Activated T-cell treated with anti-CD3 and anti-CD28 coated beads for 4 hours (primary cell): ENCODE data around the gene PTPN1.
"Not testable (repeated sequence)": the region's sequence is repeated elsewhere in the genome, so short reads cannot be mapped to it uniquely, and the experiment has no call there.

ENCODE experiments used
- DNase-seq: peaks from one replicate; pipeline ENCODE4 v3.0.0-alpha.2; 2020

Gene PTPN1

DNA sequence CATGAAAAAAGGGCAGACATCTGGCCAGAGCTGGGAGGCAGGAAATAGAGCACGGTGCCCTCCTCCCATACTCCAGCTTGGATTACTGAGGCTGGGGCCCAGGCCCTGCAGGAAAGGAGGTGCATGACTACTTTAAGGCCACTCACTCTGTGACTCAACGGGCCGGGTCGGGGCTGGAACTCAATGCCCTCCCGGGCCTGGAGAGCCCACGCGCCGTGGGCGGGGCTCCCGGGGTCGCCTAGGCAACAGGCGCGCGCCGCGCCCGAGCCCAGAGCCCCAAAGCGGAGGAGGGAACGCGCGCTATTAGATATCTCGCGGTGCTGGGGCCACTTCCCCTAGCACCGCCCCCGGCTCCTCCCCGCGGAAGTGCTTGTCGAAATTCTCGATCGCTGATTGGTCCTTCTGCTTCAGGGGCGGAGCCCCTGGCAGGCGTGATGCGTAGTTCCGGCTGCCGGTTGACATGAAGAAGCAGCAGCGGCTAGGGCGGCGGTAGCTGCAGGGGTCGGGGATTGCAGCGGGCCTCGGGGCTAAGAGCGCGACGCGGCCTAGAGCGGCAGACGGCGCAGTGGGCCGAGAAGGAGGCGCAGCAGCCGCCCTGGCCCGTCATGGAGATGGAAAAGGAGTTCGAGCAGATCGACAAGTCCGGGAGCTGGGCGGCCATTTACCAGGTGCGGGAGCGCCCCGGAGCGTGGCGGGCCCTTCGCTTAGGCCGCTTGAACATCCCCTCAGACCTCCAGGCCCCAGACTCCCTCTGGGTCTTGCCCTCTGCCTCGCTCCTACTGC is at the start of gene PTPN1:
PTPN1 (plus strand) TSS at position 461 of the 783 bp plus-strand sequence; CDS start at position 606, 145 bp downstream.
- DNase-seq, result peak; percentile 98

DNA sequence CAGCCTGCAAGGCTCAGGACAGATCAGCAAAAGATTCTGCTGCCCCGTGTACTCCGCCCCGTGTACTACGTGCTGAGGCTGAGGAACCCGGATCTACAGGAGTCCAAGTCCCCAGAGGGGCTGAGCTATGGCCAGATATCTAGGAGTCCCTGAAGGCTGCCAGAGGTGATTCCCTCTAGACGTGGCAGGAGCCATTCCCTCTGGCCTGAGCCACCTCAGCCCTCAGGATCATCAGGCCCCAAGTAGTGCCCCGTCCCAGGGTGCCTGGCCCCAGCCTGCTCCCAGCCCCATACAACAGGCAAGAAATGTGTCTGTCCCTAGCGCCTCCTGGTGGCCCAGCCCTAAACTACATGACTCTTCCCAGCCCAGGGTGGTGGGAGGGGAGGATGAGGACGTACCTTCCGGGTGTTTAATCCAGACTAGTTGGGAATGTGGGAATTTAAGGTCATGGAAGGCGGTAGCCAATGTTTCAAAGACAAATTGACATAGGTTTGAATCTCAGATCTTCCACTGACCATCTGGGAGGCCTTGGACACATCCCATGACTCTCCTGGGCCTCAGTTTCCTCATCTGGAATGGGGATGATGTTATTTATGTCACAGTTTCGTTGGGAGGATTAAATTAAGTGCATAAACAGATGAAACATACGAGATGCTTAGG is 49.4 kb upstream of the PTPN1 start:
- DNase-seq, result peak; percentile 73

DNA sequence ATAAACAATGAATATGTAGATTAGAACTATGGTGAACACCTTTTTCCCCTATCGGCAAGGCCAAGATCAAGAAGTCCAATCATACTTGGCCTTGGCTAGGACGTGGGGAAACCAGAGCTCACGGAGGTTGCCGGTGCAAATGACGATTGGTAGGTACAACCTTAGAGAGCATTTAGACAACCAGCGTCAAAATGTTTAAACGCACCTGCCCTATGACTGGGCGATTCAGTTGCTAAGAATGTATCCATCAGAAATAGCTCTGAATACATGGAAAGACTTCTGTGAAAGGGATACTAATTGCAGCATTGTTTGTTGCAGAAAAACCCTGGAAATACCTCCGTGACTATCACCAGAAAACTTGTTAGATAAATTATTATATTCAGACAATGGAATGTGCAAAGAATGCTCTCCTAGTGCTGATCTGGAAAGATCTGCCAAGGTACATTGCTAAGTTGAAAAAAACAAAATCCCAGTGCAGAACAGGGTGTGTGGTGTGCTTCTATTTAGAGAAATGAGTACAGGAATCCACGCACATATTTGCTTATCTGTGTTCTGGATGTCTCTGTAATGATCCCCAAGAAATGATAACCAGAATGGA is 48.0 kb upstream of the PTPN1 start:
- DNase-seq, result no peak

DNA sequence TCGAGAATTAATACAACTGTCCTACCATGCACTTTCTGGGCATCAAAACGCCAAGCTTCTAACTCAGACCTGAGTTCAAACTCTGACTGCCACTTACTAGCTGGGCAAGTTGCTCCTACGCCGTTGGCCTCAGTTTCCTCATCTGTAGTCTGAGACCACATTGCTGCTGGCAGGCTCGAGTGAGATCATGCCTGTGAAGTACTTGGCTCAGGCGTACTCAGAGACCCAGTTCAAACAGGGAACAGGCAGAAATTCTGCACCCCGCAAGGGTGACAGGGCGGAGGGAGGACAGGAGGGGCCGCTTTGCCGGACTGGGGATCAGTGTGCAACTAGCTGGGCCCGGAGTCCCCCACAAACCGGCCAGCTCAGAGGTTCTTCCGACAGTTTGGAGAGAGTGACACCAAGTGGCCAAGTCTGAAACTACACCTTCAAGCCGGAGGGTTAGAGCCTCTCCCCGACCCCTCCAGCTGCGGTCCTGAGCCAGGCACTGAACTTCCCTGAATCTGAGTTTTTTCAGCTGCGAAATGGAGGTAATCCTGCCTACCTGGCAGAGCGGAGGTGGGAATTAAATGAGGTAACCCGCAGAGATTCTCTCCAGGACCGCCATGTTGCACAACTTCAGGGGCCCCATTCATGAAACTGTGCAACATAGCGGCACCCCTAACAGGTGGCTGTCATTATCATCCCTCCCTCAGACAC is 46.0 kb upstream of the PTPN1 start:
- DNase-seq, result peak; percentile 32

DNA sequence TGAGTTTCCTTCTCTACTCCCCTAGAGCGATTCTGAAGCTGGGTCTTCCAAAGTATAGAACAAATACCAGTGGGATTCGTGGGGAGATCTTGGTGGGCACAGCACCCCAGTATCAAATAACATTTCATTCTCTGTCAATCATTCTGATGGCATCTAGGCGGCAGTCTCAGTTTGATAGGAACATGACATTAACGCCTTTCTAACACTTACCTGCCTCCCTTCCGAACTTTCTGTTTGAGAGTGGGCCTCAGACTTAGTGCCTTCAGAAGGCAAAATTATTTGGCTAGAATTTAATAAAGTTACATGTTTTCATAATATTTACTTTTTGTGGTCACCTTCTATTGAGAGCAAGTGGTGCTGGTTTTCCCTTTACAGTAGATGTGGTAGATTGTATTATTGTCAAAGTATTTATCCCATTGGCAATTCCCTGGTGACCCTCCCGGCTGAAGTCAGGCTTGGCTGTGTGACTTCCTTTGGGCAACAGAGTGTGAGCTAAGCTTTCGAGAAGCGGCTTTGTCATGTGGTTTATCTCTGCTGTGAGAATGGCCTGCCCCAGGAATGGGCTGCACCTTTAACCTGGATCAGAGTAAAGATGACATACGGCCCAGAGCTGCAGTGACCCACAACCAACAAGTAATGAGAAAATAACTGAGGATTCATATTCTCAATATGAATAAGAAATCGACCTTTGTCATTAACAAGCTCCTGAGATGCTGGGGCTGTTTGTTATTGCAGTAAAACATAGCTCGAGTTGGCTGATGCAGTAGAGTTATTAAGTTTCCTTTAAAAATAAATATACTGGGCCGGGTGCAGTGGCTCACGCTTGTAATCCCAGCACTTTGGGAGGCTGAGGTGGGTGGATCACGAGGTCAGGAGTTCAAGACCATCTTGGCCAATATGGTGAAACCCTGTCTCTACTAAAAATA is 45.2 kb upstream of the PTPN1 start:
- DNase-seq, result no peak

DNA sequence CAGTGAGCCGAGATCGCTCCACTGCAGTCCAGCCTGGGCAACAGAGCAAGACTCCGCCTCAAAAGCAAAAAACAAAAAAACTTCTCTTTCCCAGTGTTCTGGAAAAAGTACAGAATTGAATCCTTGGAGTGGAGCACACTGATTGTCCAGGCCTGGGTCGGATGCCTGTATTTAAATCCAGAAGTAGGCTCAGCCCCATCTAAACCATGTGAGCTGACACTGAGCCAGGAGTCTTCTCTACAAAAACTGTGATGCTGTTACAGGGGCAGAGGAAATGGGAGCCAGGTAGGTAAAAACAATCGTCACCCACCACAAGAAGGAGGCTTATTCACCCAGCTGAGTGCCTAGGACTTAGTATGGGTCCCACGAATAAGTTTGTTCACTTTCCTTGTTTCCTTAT is 43.0 kb upstream of the PTPN1 start:
- DNase-seq, result no peak

DNA sequence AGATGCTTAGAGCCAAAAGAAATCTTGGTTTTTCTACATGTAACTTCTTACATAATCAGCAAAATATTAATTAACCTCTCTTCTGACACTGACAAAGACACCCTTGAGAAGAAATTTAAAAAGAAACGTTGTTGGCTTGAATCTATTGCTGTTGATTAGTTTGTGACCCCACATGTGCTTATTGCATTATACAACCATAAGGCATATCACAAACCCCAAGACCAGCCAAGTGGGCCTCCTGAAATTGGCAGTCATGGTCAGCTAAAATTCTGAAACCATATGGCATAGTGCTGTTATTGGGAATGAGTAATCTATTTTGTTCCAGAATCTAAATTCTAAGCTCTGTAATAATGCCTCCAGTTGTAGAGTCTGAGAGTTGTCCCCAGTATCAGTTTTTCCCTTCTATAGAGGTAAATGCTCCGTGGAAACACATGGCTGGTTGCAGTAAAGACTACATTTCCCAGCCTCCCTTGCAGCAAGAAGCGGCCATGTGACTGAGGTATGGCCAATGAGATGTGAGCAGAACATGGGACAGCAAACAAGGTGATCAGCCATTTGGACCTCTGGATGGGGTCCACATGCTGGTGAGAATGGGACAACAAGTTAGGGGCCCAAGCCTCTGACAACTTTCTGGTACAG is 42.3 kb upstream of the PTPN1 start:
- DNase-seq, result no peak

DNA sequence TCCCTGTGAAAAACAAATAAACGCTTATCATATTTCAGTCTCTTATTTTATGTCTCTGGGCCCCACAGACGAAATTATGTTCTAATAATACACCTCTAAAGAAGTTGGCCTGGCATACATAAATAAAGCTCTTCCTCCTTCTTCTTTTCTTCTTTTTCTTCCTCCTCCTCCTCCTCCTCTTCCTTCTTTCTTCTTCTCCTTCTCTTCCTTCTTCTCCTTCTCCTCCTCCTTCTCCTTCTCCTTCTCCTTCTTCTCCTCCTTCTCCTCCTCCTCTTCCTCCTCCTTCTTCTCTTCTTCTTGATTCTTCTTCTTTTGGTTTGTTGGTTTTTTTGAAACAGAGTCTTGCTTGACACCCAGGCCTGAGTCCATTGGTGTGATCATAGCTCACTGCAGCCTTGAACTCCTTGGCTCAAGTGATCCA is 41.8 kb upstream of the PTPN1 start:
- no peak for DNase-seq

DNA sequence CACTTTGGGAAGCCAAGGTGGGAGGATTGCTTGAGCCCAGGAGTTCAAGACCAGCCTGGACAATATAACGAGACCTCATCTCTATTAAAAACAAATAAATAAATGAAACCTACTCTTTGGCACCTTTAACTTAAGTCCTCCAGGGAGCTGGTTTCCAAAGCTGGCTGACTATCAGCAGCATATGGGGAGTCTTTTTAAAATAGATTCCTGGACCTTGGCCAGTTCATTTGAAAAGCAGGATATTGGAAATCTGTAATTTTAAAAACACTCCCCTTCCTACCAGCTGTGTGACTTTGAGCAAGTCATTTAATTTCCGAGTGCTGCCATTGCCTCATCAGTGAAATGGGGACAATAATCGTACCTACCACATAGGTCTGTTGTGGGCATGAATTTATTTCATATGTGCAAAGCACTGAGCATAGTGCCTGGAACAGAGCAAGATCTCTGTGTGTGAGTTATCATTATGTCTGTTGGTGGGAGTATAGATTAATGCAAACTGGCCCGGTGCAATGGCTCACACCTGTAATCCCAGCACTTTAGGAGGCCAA is 40.9 kb upstream of the PTPN1 start:
- no peak for DNase-seq

DNA sequence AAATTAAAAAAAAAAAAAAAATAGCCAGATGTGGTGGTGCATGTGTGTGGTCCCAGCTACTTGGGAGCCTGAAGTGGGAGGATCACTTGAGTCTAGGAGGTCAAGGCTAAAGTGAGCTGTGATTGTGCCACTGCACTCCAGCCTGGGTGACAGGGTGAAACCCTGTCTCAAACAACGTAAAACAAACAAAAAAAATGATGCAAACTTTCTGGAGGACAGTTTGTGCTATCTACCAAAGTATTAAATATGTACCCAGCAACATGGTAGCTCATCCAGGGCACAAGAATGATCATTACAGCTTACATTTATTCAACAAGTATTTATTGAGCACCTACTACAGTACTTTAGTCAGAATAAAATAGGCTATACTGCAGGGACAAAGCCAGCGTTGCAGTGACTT is 40.4 kb upstream of the PTPN1 start:
- DNase-seq, result no peak

DNA sequence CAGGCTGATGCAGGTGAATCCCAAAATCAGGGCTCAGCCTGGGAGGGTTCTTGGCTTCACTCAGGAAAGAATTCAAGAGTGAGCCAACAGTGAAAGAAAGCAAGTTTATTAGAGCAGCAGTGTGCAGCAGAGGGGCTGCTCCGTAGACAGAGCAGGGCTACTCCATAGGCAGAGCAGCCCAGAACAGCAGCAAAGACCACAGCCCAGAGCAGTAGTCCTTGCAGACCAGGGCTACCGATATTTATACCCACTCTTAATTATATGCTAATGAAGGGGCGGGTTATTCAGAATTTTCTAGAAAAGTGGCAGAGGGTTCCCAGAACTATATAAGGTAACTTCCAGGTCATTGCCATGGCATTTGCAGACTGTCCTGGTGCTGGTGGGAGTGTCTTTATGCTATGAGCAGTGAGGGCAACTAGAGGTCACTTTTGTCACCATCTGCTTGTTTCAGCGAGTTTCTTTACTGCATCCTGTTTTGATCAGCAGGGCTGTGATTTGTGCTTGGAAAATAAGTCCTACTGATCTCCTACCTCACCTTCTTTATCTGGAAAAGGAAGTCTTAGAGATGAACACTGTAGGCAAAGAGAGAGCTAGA is 39.8 kb upstream of the PTPN1 start:
- no peak for DNase-seq

DNA sequence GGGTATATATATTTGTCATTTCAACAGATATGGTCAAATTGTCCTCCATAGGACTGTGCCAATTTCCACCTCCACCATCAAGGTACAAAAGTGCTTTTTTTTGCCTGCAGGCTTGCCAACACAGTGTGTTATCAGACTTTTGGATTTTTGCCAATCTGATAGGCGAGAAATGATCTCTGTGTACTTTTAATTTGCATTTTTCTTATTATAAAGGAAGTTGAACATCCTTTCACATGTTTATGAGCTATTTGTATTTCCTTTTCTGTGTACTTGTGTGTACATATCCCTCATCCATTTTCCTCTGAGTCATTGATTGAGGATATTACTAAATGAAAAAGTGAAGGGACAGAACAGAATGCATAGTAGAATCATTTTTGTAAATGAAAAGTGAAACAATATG is 39.0 kb upstream of the PTPN1 start:
- DNase-seq, result no peak

DNA sequence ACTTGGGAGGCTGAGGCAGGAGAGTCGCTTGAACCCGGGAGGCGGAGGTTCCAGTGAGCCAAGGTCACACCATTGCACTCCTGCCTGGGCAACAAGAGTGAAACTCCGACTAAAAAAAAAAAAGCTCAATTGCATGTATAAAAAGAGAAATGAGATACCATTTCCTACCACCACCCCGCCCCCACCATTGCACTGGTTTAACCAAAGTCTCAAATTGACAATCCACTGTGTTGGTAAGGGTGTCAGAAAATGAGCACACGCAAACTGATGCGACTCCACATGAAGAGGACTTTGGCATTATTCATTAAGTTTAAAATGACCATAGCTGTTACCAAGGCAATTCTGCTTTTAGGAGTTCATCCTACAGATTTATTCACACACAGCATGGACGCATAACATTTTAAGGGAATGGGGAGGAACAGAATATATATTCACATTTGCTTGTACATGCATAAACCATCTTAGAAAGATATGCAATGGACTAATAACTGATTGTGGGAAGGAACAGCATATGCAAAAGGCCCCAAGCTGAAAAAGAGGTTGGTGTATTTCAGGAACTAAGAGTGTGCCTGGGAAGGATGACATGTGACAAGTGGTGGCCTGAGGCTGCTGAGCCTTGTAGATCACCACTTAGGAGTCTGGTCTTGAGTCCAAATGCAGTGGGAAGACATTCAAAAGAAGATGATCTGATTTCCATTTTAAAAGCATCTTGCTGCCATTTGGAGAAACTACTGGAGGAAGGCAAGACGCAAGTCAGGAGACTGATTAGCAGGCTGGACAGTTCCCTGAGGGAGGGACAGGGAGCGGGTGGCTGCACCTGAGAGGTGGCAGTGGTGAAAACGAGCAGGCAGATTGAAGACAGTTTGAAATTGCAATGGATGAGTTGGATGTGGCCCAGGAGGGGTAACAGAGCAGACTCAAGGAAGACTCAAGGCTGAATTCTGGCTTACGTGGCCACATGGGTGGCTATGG is 37.2 kb upstream of the PTPN1 start:
- no peak for DNase-seq

DNA sequence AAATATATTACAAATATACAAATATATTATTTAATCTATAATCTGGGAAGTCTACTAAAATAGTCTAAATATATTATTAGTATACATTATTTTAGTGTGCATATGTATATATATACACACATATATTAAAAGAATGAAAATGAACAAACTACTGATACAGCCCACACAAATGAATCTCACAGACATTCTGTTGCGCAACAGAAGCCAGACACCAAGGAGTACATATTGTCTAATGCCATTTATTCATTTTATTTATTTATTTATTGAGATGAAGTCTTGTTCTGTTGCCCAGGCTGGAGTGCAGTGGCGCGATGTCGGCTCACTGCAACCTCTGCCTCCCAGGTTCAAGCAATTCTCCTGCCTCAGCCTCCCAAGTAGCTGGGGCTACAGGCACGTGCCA is 35.8 kb upstream of the PTPN1 start:
- DNase-seq, result not testable (repeated sequence)

DNA sequence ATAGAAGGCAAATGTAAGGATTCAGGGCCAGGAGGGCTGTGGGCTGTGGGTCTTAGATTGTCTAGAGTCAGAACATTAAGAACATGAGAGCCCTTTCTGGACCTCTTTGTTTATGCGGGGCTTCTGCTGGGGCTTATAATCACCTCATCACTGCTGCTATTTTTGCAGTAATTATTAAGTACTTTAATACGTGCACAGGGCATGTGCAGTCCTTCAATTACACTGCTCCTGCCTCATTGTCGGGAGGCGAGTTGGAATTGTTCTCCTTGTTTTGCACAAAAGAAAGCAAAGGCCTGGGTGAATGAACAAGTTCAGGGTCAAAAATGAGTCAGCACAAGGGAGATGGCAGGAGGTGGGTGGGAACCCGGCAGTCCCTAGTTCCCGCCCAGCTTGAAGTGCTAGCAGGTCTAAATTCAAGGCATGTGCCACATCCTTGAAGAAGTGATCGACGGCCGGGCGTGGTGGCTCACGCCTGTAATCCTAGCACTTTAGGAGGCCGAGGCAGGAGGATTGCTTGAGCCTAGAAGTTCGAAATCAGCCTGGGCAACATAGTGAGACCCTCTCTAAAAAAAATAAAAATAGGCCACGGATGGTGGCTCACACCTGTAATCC is 34.4 kb upstream of the PTPN1 start:
- no peak for DNase-seq

DNA sequence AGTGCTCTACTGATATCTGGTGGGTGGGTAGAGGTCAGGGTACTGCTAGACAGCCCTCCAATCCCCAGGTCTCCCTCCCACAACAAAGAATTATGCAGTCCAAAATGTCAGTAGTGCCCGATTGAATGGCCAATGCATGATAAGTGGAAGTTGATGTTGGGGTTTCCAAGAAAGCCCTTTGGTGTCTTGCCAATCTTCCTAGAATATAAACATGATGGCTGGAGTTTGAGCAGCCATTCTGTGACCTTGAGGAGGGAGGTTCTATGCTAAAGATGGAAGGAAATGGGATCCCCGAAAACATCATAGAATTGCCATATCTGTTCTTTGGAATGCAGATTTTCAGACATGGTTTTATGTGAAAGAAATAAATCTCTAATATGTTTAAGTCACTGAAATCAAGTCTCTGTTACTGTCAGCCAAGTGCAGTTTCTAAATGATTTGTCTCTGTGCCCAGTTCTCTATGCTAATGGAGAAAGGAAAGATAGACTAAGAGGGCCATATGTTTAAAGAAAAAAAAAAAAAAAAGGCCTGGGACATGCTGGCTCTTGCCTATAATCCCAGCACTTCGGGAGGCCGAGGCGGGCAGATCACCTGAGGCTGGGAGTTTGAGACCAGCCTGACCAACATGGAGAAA is 32.8 kb upstream of the PTPN1 start:
- DNase-seq, result no peak

DNA sequence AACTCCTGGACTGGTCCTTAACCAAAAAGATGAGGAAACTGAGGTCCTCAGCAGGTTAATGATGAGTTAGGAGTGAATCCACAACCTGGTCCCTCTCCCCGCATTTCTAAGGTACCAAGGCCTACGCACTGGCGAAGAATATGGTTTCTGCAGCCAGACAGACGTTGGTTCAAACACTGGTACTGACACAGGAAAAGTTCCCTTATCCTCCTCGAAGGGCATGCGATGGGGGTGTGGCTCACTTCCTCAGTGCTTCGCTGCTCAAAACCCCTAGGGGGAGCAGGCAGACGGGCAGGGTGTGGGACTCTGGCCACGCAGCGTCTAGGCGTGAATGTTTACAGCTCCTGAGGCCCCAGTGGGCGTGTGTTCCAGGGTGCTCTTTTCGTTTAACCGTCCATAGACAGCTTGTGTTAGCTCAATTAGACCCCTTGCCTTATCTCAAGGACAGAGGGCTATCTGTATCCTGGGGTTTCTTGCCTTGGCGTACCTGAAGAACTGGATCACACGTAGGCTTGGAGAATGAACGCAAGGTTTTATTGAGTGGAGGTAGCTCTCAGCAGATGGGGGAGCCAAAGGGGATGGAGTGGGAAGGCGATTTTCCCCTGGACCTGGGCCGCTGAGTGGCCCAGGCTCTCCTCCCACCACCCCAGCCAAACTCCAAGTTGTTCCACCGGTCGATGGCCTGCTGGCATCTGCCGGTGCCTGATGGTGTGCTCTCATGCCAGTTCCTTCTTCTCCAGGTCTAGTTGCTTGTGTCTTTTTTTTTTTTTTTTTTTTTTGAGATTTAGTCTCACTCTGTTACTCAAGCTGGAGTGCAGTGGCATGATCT is 31.8 kb upstream of the PTPN1 start:
- DNase-seq, result peak; percentile 59

DNA sequence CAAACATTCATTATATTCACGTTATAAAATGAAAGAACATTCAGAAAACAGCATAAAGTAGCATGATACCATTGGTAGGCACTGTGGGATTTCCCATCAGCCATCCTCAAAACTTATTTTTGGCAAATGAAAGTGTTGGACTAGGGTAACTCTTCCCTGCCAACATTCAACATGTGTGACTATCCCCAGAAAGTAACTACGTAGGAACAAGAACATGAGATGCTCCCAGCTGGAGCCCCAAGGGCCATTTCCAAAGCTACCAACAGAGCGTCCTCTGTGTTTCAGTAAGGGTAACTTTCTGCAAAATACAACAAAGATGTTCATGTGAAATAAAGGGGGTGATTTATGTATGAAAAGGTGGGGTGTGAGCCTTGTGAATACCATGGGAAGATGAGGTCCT is 28.4 kb upstream of the PTPN1 start:
- DNase-seq, result no peak
